Kidney (tissue), 14 donors: ENCODE measurements around the gene PDE9A. TPM values are rescaled to one million over a fixed set of nuclear protein-coding genes. Genes with fewer than 3 reads are reported as not detected.

Experiments used
- DNase-seq, 5 donors: peaks; one replicate each; pipeline ENCODE4 v3.0.0-alpha.2; 2013 to 2020
- FAIRE-seq: peaks from 2 replicates; lab custom pipeline; 2012; peaks lifted over from hg19 to GRCh38; lab: Jason Lieb, UNC
- H3K27ac ChIP-seq, 2 donors: one replicate each; pipeline ENCODE4 v1.7.0; 2013; ENCODE audit warnings: low read depth in 2 of 2, low read length in 2 of 2, inconsistent platforms in 1 of 2
- H3K27me3 ChIP-seq: one replicate; pipeline ENCODE4 v1.7.1; 2013; ENCODE audit warnings: low read length, inconsistent platforms; ENCODE audit not compliant: control insufficient read depth, insufficient read depth
- H3K36me3 ChIP-seq, 3 donors: one replicate each; pipeline versions ENCODE4 v1.7.0 to v1.7.1; 2013; ENCODE audit warnings: low read length in 3 of 3, control low read depth in 1 of 3, inconsistent platforms in 1 of 3; ENCODE audit not compliant: insufficient read depth in 3 of 3, control insufficient read depth in 2 of 3
- H3K4me1 ChIP-seq, 3 donors: one replicate each; pipeline versions ENCODE4 v1.7.0 to v1.7.1; 2013; ENCODE audit warnings: low read length in 3 of 3, inconsistent platforms in 1 of 3, low read depth in 1 of 3; ENCODE audit not compliant: control insufficient read depth in 2 of 3, insufficient read depth in 2 of 3
- H3K4me3 ChIP-seq, 3 donors: one replicate each; pipeline versions ENCODE4 v1.7.0 to v1.8.1; 2013; ENCODE audit warnings: low read length in 3 of 3, control low read depth in 1 of 3, inconsistent platforms in 1 of 3
- H3K9ac ChIP-seq, 3 donors: one replicate each; pipeline versions ENCODE4 v1.7.0 to v1.7.1; 2013; ENCODE audit warnings: low read length in 3 of 3, control low read depth in 1 of 3, inconsistent platforms in 1 of 3
- H3K9me3 ChIP-seq, 3 donors: one replicate each; pipeline versions ENCODE4 v1.7.0 to v1.7.1; 2013; ENCODE audit warnings: low read length in 3 of 3, control low read depth in 1 of 3, inconsistent platforms in 1 of 3; ENCODE audit not compliant: control insufficient read depth in 2 of 3, insufficient read depth in 1 of 3
- CTCF ChIP-seq: IDR thresholded peaks from 3 replicates; pipeline ENCODE4 v1.5.1; 2012; ENCODE audit warnings: mild to moderate bottlenecking, moderate library complexity, borderline replicate concordance; ENCODE audit not compliant: insufficient read depth; ENCODE audit errors: extremely low read depth
- intact Hi-C: fragments of 100-400 bp; cut with DNase I; formaldehyde crosslinking; loops from one replicate; pipeline ENCODE4 v1.11.1; 2022
- polyA plus RNA-seq: library from polyadenylated mRNA; stranded (reverse); fragments of 350-450 nt; fragmentation: Illumina TruSeq; extraction: RNeasy Lipid Tissue Mini Kit (QIAGEN cat#74804); gene quantifications from one replicate; pipeline ENCODE4 v1.2.3, GENCODE V29; 2014; ENCODE audit warnings: low read depth, low replicate concordance; ENCODE audit not compliant: insufficient read depth
- total RNA-seq: library from RNA; stranded (reverse); fragmentation: NEBNext Ultra II Directional; extraction: Animal tissue kit (Norgen Biotek cat#: 25700); gene quantifications from one replicate; pipeline ENCODE4 v1.2.1, GENCODE V29; 2021
- donor health status: control.
- donor health status: control.
- donor health status: control.
- donor health status: control.
- donor health status: control.
- donor health status: DM: yes; HTN: yes; CAD: no.
- donor health status: Normal renal cell carcinoma (clear cell type).

PDE9A gene
- total and polyA plus RNA-seq, 2 donors from 2014 or later = 30.1 to 39.0 TPM

DNA sequence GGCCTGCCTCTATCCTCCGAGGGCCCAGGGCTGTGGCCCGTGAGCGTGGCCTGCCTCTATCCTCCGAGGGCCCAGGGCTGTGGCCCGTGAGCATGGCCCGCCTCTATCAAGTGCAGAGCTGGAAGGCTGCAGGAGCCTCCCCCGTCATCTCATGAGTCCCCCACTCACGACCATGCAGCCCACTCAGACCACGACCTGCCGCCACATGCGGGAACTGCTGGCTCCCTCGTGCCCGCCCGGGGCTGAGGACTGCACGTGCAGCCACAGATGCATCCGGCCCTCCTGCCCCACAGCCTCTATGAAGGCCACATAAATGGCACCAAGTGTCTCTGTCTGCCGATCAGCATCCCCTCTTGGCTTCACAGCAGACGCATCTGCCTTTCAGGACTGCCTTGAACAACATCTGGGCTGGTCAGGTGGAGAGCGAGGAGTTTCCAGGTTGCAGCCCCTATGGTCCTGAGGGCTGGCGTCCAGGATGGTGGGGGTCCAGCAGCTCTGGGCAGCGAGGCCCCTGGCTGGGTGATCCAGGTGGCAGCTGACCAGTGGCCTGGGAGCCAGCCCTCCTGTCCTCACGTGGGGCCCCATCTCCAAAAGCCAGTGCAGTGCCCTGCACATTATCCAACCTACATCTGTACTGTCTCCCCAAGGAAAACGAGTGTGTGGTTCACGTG is 103.3 kb downstream of the PDE9A start:
- FAIRE-seq = no peak
- no peak for DNase-seq
- Histone ChIP-seq H3K9me3 (no peaks in the 10 kb centered on the region), H3K27ac (no peak overlapping the region), H3K4me1 (peaks cover 0 to 6% (median 5%) of the 10 kb centered on the region in 3 donors), H3K4me3 (no peak overlapping the region), H3K36me3 (peaks cover 0 to 7% (median 2%) of the 10 kb centered on the region in 3 donors), H3K27me3 (no peaks in the 10 kb centered on the region), H3K9ac (no peak overlapping the region)
- intact Hi-C loops = no loop called here
- no peak for TF ChIP-seq CTCF

GRCh38 chr21:42757422-42757821 is 104.0 kb downstream of the PDE9A start:
- intact Hi-C loops = no loop called here
- no peak for TF ChIP-seq CTCF
- peaks cover 0 to 4% (median 4%) of the 10 kb centered on the region in 3 donors for H3K36me3 ChIP-seq
- H3K9me3 ChIP-seq = no peaks in the 10 kb centered on the region
- H3K4me3 ChIP-seq = no peak overlapping the region
- no peak overlapping the region for H3K27ac ChIP-seq
- DNase-seq (no peak), FAIRE-seq (no peak)
- peaks cover 0 to 6% (median 5%) of the 10 kb centered on the region in 3 donors for H3K4me1 ChIP-seq
- H3K27me3 ChIP-seq = no peaks in the 10 kb centered on the region
- H3K9ac ChIP-seq = no peak overlapping the region

GRCh38 chr21:42757826-42758655 is 104.6 kb downstream of the PDE9A start:
- H3K9ac ChIP-seq = no peak overlapping the region
- no peak overlapping the region for H3K4me3 ChIP-seq
- DNase-seq = peak in 1 of 5 donors; percentile 72
- TF ChIP-seq CTCF = no peak
- no peaks in the 10 kb centered on the region for H3K27me3 ChIP-seq
- no peaks in the 10 kb centered on the region for H3K9me3 ChIP-seq
- H3K36me3 ChIP-seq = peaks cover 0 to 4% (median 4%) of the 10 kb centered on the region in 3 donors
- no peak overlapping the region for H3K27ac ChIP-seq
- intact Hi-C loops = no loop called here
- H3K4me1 ChIP-seq = peaks cover 0 to 6% (median 5%) of the 10 kb centered on the region in 3 donors
- FAIRE-seq = no peak
